Measurements from ENCODE around the gene AP2M1.

DNA sequence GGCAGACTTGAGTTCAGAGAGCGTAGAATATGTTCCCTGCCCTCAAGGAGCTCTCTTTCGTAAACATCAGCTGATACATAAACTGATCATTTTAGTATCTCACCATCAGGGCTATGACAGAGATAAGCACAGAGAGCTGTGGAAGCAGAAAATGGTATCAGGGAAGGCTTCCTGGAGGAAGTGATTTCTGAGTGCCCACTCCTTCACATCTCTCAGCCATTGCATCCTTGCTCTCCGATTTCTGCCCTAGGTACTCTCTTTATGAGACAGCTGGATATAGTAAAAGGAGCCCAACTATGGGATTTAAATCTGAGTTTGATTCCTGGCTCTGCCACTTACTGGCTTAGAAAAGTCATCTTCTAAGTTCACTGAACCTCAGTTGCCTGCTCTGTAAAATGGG is 9.1 kb upstream of the AP2M1 start:
- TF ChIP-seq, protein P1, sequence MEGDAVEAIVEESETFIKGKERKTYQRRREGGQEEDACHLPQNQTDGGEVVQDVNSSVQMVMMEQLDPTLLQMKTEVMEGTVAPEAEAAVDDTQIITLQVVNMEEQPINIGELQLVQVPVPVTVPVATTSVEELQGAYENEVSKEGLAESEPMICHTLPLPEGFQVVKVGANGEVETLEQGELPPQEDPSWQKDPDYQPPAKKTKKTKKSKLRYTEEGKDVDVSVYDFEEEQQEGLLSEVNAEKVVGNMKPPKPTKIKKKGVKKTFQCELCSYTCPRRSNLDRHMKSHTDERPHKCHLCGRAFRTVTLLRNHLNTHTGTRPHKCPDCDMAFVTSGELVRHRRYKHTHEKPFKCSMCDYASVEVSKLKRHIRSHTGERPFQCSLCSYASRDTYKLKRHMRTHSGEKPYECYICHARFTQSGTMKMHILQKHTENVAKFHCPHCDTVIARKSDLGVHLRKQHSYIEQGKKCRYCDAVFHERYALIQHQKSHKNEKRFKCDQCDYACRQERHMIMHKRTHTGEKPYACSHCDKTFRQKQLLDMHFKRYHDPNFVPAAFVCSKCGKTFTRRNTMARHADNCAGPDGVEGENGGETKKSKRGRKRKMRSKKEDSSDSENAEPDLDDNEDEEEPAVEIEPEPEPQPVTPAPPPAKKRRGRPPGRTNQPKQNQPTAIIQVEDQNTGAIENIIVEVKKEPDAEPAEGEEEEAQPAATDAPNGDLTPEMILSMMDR (conservative IDR thresholded peaks at IDR 0.05 in 1 of 2, IDR thresholded peaks at IDR 0.05 in 1 of 2; ENCODE audit: low read depth in 1 of 2, low read length in 2 of 2), result no peak
- TF ChIP-seq EZH2 (IDR thresholded peaks at IDR 0.05; ENCODE audit: low read length, missing control alignments), result no peak
